WERI-Rb-1 (cell line): Measurements from ENCODE around the gene TTC7B.
A peak's percentile ranks its signal among the peaks of the same experiment; 100 is the strongest.
"Not testable (repeated sequence)": the region's sequence is repeated elsewhere in the genome, so short reads cannot be mapped to it uniquely, and the experiment has no call there.

ENCODE experiments used
- DNase-seq: peaks from one replicate; pipeline ENCODE4 v3.0.0-alpha.2; 2020
- H3K27ac ChIP-seq: fragments of 250-450 bp; sonication (Bioruptor Pico); 2 replicates; pipeline ENCODE4 v1.5.1; 2020; ENCODE audit warnings: mild to moderate bottlenecking, moderate library complexity
- H3K27me3 ChIP-seq: fragments of 250-450 bp; sonication (Bioruptor Pico); 2 replicates; pipeline ENCODE4 v1.5.1; 2021; ENCODE audit warnings: mild to moderate bottlenecking, low read depth, moderate library complexity; ENCODE audit not compliant: insufficient read depth, severe bottlenecking
- H3K36me3 ChIP-seq: fragments of 250-450 bp; sonication (Bioruptor Pico); 2 replicates; pipeline ENCODE4 v1.5.1; 2020; ENCODE audit warnings: mild to moderate bottlenecking, moderate library complexity
- H3K4me3 ChIP-seq: 2 replicates; pipeline ENCODE4 v1.5.1; 2011; ENCODE audit warnings: low read depth, mild to moderate bottlenecking, control low read depth, low read length
- H3K9me3 ChIP-seq: fragments of 250-450 bp; sonication (Bioruptor Pico); 2 replicates; pipeline ENCODE4 v1.5.1; 2021; ENCODE audit warnings: mild to moderate bottlenecking, moderate library complexity; ENCODE audit not compliant: severe bottlenecking
- TF ChIP-seq, protein P1 (sequence below): IDR thresholded peaks from 2 replicates; pipeline ENCODE4 v1.5.1; 2011; ENCODE audit warnings: low read depth, mild to moderate bottlenecking, control low read depth, inconsistent platforms, low read length

Gene TTC7B, protein sequence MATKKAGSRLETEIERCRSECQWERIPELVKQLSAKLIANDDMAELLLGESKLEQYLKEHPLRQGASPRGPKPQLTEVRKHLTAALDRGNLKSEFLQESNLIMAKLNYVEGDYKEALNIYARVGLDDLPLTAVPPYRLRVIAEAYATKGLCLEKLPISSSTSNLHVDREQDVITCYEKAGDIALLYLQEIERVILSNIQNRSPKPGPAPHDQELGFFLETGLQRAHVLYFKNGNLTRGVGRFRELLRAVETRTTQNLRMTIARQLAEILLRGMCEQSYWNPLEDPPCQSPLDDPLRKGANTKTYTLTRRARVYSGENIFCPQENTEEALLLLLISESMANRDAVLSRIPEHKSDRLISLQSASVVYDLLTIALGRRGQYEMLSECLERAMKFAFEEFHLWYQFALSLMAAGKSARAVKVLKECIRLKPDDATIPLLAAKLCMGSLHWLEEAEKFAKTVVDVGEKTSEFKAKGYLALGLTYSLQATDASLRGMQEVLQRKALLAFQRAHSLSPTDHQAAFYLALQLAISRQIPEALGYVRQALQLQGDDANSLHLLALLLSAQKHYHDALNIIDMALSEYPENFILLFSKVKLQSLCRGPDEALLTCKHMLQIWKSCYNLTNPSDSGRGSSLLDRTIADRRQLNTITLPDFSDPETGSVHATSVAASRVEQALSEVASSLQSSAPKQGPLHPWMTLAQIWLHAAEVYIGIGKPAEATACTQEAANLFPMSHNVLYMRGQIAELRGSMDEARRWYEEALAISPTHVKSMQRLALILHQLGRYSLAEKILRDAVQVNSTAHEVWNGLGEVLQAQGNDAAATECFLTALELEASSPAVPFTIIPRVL

DNA sequence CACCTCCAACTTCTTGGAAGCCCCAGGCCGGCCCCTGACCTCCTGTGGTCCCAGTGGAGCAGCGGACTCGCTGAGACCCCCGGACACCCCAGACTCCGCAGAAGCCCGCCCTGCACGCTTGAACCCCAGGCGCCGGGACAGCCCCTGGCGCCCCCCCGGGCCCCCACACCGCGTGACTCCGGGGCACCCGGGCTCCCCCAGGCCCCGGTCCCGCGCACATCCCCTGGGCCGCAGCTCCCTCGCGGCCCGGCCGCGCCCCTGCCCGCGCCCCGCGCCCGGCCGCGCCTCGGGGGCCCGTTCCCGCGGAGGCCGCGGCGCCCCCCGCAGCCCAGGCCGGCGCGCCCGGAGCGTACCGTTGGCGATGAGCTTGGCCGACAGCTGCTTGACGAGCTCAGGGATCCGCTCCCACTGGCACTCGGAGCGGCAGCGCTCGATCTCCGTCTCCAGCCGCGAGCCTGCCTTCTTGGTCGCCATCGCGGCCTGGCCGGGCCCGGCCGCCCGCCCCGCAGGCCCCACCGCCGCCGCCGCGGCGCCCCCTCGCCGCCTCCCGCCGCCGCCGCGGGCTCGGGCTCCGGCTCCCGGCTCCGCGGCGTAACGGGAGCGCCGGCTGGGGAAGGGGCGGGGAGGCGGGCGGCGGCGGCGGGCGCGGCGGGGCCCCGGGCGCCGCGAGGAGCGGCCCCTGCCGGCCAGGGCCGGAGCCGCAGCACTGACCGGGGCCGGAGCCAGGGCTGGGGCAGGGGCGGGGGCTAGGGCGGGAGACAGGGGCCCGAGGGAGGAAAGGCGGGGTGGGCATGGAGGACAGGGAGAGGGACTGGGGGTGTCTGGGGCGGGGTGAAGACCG, at the start of gene TTC7B:
TSS of gene TTC7B (minus strand) at position 609 of the 841 bp plus-strand sequence. CDS start at position 474, 135 bp downstream.
- no peaks in the 10 kb centered on the region for H3K27me3 ChIP-seq
- TF ChIP-seq, protein P1, sequence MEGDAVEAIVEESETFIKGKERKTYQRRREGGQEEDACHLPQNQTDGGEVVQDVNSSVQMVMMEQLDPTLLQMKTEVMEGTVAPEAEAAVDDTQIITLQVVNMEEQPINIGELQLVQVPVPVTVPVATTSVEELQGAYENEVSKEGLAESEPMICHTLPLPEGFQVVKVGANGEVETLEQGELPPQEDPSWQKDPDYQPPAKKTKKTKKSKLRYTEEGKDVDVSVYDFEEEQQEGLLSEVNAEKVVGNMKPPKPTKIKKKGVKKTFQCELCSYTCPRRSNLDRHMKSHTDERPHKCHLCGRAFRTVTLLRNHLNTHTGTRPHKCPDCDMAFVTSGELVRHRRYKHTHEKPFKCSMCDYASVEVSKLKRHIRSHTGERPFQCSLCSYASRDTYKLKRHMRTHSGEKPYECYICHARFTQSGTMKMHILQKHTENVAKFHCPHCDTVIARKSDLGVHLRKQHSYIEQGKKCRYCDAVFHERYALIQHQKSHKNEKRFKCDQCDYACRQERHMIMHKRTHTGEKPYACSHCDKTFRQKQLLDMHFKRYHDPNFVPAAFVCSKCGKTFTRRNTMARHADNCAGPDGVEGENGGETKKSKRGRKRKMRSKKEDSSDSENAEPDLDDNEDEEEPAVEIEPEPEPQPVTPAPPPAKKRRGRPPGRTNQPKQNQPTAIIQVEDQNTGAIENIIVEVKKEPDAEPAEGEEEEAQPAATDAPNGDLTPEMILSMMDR = peak; percentile 42; the same call in 1 of the 2 replicates
- H3K27ac ChIP-seq = peak within 1 kb of the TSS; percentile 100
- H3K36me3 ChIP-seq = peaks cover 15% of the 10 kb centered on the region
- no peaks in the 10 kb centered on the region for H3K9me3 ChIP-seq
- DNase-seq = peak; percentile 63
- H3K4me3 ChIP-seq = peak within 1 kb of the TSS; percentile 78

DNA sequence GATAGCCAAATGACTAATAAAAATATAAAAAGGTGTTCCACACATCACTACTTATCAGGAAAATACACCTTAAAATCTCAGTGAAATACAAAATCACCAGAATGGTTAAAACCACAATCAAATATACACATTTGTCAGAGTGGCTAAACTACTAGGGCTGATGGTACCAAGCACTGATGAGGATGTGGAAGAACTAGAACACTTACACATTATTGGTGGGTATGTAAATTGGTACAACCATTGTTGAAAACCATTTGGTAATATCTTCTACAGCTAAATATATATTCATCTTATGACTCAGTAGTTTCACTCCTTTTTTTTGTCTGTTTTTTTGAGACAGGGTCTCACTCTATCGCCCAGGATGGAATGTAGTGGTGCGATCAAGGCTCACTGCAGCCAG, 48.5 kb upstream of the TTC7B start:
- TF ChIP-seq, protein P1 = no peak
- no peak for DNase-seq
- Histone ChIP-seq H3K4me3 (no peak overlapping the region), H3K9me3 (no peaks in the 10 kb centered on the region), H3K27ac (no peak overlapping the region), H3K36me3 (no peaks in the 10 kb centered on the region), H3K27me3 (no peaks in the 10 kb centered on the region)

DNA sequence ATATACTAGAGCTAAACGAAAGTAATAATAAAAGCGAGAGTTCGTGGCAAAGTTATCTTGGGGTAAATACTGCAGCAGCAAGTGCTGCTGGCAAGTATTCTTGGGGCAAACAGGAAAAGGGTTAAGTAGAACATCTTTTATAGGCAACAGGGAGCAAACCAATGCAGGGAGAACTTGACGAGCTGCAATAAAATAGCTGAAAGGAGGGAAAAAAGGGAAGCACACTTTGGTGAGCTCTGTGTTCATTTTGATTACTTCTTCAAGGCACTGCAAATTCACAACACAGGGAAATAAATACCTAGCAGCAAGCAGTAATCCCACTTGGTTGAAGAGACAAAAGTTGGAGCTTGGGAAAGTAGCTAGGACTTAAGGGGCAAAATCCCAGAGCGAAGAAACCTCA, 42.3 kb upstream of the TTC7B start:
- no peak for DNase-seq
- no peaks in the 10 kb centered on the region for H3K9me3 ChIP-seq
- H3K27ac ChIP-seq = no peak overlapping the region
- H3K4me3 ChIP-seq = no peak overlapping the region
- H3K36me3 ChIP-seq = no peaks in the 10 kb centered on the region
- TF ChIP-seq, protein P1 = no peak
- H3K27me3 ChIP-seq = no peaks in the 10 kb centered on the region

DNA sequence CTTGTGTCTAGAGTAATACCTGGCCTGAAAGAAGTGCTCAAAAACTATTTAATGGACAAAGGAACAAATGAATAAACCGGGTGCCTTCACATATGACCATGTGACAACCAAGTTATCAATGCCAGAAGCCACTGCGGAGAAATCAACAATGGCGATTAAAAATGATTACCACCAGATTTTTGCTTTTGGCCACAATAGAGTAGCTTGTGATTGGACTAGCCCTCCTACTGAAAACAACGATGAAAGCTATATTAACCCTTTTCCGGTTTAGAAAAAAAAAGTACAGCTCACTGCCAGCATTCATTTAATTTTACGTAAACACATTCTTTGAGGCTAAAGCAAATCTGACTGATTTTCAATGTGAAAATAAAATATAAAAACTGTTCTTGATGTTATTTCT, 41.6 kb upstream of the TTC7B start:
- no peak overlapping the region for H3K4me3 ChIP-seq
- H3K27ac ChIP-seq = no peak overlapping the region
- H3K36me3 ChIP-seq = no peaks in the 10 kb centered on the region
- TF ChIP-seq, protein P1 = no peak
- H3K27me3 ChIP-seq = no peaks in the 10 kb centered on the region
- no peaks in the 10 kb centered on the region for H3K9me3 ChIP-seq
- no peak for DNase-seq

DNA sequence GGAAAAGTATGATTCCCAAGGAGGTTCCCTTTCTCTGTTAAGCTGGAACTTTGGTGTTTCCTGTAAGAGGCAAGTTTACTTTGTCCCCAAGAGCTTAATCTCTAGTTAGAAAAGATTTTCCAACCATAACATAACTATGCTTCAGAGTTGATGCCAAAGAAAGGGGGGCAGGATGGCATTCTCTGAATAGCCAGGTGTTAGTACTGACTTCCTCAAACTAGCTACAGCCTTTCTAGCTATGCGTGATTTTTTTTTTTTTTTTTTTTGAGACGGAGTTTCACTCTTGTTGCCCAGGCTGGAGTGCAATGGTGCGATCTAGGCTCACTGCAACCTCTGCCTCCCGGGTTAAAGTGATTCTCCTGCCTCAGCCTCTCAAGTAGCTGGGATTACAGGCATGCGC, 39.9 kb upstream of the TTC7B start:
- not testable (repeated sequence) for H3K27ac ChIP-seq, DNase-seq, H3K9me3 ChIP-seq

DNA sequence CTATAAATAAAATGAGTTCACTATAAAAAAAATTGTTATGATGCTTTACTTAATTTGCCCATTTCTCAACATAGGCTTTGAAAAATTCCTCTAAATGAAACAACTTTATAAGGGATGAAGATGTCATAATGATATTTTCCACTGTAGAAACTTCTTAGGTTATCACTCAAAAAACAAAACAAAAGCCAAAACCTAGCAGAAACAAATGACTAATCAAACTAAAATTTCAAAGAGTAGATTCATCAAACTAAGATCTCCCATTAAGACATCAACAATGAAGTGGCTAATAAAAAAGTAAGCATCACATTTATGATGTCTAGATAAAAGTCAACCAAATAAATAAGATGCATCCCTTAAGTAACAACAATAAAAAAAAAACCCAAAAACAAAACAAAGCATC, 36.9 kb upstream of the TTC7B start:
- DNase-seq = no peak
- Histone ChIP-seq H3K4me3 (no peak overlapping the region), H3K27me3 (no peaks in the 10 kb centered on the region), H3K27ac (no peak overlapping the region), H3K9me3 (no peaks in the 10 kb centered on the region), H3K36me3 (no peaks in the 10 kb centered on the region)
- TF ChIP-seq, protein P1 = no peak

More for the DNA sequence above, 39.9 kb upstream of the TTC7B start:
- H3K36me3 ChIP-seq, H3K27me3 ChIP-seq, H3K4me3 ChIP-seq: not testable (repeated sequence)
